Activated T-helper 9 cell treated with anti-CD3 and anti-CD28 coated beads, Interleukin-2, amount 50 U/mL, for 16 hours (primary cell): Measurements from ENCODE around the gene SLC1A7.

Source experiments
- DNase-seq: peaks from one replicate; pipeline ENCODE4 v3.0.0-alpha.2; 2020; ENCODE audit warnings: low read depth

Gene SLC1A7

DNA sequence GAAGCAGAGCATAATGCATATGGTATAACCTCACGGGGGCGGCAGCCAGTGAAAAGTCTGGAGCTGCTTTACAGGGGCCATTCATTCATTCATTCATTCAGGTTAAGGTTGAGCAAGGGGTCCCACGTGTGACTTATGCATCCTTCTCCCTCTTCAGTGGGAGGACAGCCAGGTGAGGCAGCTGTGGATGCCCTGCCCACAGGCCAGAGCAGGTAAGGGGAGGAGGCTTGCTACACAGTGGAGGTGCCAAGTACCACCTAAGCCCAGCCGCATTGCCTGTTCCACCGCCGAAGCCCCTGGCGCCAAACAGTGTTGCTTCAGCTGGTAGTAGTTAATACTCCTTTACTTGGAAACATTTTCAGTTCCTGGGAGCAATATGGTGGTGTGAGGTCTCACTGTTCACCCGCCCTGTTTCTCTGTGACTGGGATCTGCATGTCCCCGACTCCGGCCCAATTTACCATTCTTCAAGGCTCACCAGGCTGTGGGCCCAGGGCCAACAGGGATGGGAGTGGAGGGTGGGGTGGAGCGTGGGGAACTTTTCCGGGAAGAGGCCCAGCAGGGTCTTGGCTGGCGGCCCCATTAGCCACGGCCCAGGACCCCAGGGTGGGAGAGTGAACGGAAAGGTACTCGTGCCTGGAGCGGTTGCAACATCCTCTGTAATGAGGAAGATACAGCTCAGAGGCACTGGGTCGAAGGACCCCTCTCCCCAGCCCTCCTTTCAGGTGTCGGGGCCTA lies 81.1 kb downstream of the SLC1A7 start:
- DNase-seq = no peak

- no peak for DNase-seq
Observed at GRCh38 chr1:53060579-53060978, 81.9 kb downstream of the SLC1A7 start.

GRCh38 chr1:53057127-53057526 lies 85.3 kb downstream of the SLC1A7 start:
- DNase-seq = no peak

GRCh38 chr1:53051676-53052075 lies 90.8 kb downstream of the SLC1A7 start:
- DNase-seq = no peak

GRCh38 chr1:53050310-53050709 lies 92.1 kb downstream of the SLC1A7 start:
- no peak for DNase-seq

GRCh38 chr1:53049574-53049967 lies 92.9 kb downstream of the SLC1A7 start:
- no peak for DNase-seq

- DNase-seq = no peak
Observed at GRCh38 chr1:53048960-53049573, 93.4 kb downstream of the SLC1A7 start.

GRCh38 chr1:53047737-53048736 lies 94.4 kb downstream of the SLC1A7 start:
- no peak for DNase-seq

DNA sequence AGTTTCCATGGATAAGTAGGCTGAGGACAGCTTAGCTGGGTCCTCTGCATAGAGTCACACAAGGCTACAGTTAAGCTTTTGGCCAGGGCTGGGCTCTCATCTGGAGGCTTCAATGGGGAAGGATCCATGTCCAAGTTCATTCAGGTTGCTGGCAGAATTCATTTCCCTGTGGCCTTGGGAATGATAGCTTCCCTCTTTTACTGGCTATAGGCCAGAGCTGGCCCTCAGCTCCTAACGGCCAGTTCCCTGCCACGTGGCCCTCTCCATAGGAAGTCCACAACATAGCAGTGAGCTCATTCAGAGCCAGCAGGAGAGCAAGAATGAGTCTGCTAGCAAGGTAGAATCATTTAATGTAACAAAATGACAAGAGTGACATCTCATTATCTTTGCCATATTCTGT lies 95.5 kb downstream of the SLC1A7 start:
- no peak for DNase-seq

- DNase-seq = no peak
Observed at GRCh38 chr1:53044926-53045325, 97.5 kb downstream of the SLC1A7 start.

- DNase-seq = no peak
Observed at GRCh38 chr1:53043271-53043670, 99.2 kb downstream of the SLC1A7 start.

GRCh38 chr1:53038566-53038965 lies 103.9 kb downstream of the SLC1A7 start:
- DNase-seq = no peak
